ENCODE data around the gene ZNF138.

DNA sequence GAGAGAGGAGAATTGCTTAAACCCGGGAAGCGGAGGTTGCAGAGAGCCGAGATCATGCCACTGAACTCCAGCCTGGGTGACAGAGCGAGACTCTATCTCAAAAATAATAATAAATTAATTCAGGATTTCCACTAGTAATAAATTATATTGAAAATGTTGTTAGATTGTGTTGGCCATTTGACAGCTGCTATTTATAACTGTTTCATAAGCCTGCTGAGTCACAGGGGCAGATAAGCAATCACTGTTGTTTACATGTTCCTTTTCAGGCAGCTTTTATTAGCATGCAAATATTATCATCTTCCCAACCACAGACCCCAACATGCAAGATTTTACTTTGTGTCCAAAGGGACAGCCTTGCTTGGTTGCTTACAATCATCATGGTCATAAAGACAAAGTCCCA lies 49.5 kb upstream of the ZNF138 start:
- TF ChIP-seq, protein P1, sequence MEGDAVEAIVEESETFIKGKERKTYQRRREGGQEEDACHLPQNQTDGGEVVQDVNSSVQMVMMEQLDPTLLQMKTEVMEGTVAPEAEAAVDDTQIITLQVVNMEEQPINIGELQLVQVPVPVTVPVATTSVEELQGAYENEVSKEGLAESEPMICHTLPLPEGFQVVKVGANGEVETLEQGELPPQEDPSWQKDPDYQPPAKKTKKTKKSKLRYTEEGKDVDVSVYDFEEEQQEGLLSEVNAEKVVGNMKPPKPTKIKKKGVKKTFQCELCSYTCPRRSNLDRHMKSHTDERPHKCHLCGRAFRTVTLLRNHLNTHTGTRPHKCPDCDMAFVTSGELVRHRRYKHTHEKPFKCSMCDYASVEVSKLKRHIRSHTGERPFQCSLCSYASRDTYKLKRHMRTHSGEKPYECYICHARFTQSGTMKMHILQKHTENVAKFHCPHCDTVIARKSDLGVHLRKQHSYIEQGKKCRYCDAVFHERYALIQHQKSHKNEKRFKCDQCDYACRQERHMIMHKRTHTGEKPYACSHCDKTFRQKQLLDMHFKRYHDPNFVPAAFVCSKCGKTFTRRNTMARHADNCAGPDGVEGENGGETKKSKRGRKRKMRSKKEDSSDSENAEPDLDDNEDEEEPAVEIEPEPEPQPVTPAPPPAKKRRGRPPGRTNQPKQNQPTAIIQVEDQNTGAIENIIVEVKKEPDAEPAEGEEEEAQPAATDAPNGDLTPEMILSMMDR (tag by site-specific recombination; IDR thresholded peaks at IDR 0.05): no peak
- TF ChIP-seq ZNF133 (tag by site-specific recombination; IDR thresholded peaks at IDR 0.05): no peak
- TF ChIP-seq, protein P2, sequence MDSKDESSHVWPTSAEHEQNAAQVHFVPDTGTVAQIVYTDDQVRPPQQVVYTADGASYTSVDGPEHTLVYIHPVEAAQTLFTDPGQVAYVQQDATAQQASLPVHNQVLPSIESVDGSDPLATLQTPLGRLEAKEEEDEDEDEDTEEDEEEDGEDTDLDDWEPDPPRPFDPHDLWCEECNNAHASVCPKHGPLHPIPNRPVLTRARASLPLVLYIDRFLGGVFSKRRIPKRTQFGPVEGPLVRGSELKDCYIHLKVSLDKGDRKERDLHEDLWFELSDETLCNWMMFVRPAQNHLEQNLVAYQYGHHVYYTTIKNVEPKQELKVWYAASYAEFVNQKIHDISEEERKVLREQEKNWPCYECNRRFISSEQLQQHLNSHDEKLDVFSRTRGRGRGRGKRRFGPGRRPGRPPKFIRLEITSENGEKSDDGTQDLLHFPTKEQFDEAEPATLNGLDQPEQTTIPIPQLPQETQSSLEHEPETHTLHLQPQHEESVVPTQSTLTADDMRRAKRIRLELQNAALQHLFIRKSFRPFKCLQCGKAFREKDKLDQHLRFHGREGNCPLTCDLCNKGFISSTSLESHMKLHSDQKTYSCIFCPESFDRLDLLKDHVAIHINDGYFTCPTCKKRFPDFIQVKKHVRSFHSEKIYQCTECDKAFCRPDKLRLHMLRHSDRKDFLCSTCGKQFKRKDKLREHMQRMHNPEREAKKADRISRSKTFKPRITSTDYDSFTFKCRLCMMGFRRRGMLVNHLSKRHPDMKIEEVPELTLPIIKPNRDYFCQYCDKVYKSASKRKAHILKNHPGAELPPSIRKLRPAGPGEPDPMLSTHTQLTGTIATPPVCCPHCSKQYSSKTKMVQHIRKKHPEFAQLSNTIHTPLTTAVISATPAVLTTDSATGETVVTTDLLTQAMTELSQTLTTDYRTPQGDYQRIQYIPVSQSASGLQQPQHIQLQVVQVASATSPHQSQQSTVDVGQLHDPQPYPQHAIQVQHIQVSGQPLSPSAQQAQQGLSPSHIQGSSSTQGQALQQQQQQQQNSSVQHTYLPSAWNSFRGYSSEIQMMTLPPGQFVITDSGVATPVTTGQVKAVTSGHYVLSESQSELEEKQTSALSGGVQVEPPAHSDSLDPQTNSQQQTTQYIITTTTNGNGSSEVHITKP (tag by site-specific recombination; IDR thresholded peaks at IDR 0.05): no peak
- TF ChIP-seq ZNF292 (tag by site-specific recombination; IDR thresholded peaks at IDR 0.05; ENCODE audit: borderline replicate concordance, low read depth): no peak
- no peak for TF ChIP-seq ZBTB17 (tag by site-specific recombination; IDR thresholded peaks at IDR 0.05)
- TF ChIP-seq ZNF221 (tag by site-specific recombination; IDR thresholded peaks at IDR 0.05; ENCODE audit: borderline replicate concordance): no peak
- TF ChIP-seq ZNF211 (tag by site-specific recombination; IDR thresholded peaks at IDR 0.05; ENCODE audit: low read depth): no peak
- TF ChIP-seq ZNF670 (tag by site-specific recombination; IDR thresholded peaks at IDR 0.05; ENCODE audit: low read depth): no peak
- no peak for TF ChIP-seq HOXA7 (CRISPR knock-in tag; IDR thresholded peaks at IDR 0.05; ENCODE audit: borderline replicate concordance)
- no peak for TF ChIP-seq ZNF302 (tag by site-specific recombination; IDR thresholded peaks at IDR 0.05; ENCODE audit: low read depth)
- no peak for TF ChIP-seq ZNF76 (tag by site-specific recombination; IDR thresholded peaks at IDR 0.05; ENCODE audit: borderline replicate concordance, low read depth)

Data from HEK293 (cell line).